ENCODE measurements around the gene GATM. TPM values are rescaled to one million over a fixed set of nuclear protein-coding genes. Genes with fewer than 3 reads are reported as not detected.

The GATM gene
- total and polyA plus RNA-seq, 9 donors, result 153 to 331 (median 259) TPM

GRCh38 chr15:45340429-45340828, 37.9 kb downstream of the GATM start:
- Histone ChIP-seq H3K4me1 (ENCODE audit: control insufficient read depth, insufficient read depth, low read length) (no peaks in the 10 kb centered on the region), H3K9me3 (replicated peaks; ENCODE audit: control insufficient read depth, low read depth, low read length) (no peaks in the 10 kb centered on the region), H3K36me3 (ENCODE audit: control insufficient read depth, insufficient read depth, low read length) (no peaks in the 10 kb centered on the region), H3K27me3 (ENCODE audit: control insufficient read depth, insufficient read depth, low read length) (no peaks in the 10 kb centered on the region), H3K27ac (ENCODE audit: low read length) (no peak overlapping the region), H3K4me3 (ENCODE audit: low read length) (no peak overlapping the region)
- no peak for DNase-seq
- no CpG with 5 or more reads among the region's 3 CpGs for WGBS (ENCODE audit: insufficient coverage)

- Histone ChIP-seq H3K9me3 (replicated peaks; ENCODE audit: control insufficient read depth, low read depth, low read length) (no peaks in the 10 kb centered on the region), H3K27ac (ENCODE audit: low read length) (no peak overlapping the region), H3K4me1 (ENCODE audit: control insufficient read depth, insufficient read depth, low read length) (peaks cover 4% of the 10 kb centered on the region), H3K4me3 (ENCODE audit: low read length) (no peak overlapping the region), H3K36me3 (ENCODE audit: control insufficient read depth, insufficient read depth, low read length) (no peaks in the 10 kb centered on the region), H3K27me3 (ENCODE audit: control insufficient read depth, insufficient read depth, low read length) (no peaks in the 10 kb centered on the region)
- 89% methylated on average over 1 of the region's 3 CpGs for WGBS (ENCODE audit: insufficient coverage)
- DNase-seq, result no peak
Measured at GRCh38 chr15:45338417-45338816, 39.9 kb downstream of the GATM start.

GRCh38 chr15:45337224-45337623, 41.1 kb downstream of the GATM start:
- no peaks in the 10 kb centered on the region for H3K9me3 ChIP-seq (replicated peaks; ENCODE audit: control insufficient read depth, low read depth, low read length)
- peaks cover 9% of the 10 kb centered on the region for H3K4me1 ChIP-seq (ENCODE audit: control insufficient read depth, insufficient read depth, low read length)
- H3K27me3 ChIP-seq (ENCODE audit: control insufficient read depth, insufficient read depth, low read length), result no peaks in the 10 kb centered on the region
- DNase-seq, result no peak
- no CpG with 5 or more reads among the region's 1 CpG for WGBS (ENCODE audit: insufficient coverage)
- no peak overlapping the region for H3K4me3 ChIP-seq (ENCODE audit: low read length)
- no peaks in the 10 kb centered on the region for H3K36me3 ChIP-seq (ENCODE audit: control insufficient read depth, insufficient read depth, low read length)
- no peak overlapping the region for H3K27ac ChIP-seq (ENCODE audit: low read length)

GRCh38 chr15:45333550-45333949, 44.8 kb downstream of the GATM start:
- no peak overlapping the region for H3K4me3 ChIP-seq (ENCODE audit: low read length)
- H3K36me3 ChIP-seq (ENCODE audit: control insufficient read depth, insufficient read depth, low read length), result no peaks in the 10 kb centered on the region
- H3K9me3 ChIP-seq (replicated peaks; ENCODE audit: control insufficient read depth, low read depth, low read length), result no peaks in the 10 kb centered on the region
- 25% methylated on average over 1 of the region's 3 CpGs for WGBS (ENCODE audit: insufficient coverage)
- H3K27me3 ChIP-seq (ENCODE audit: control insufficient read depth, insufficient read depth, low read length), result no peaks in the 10 kb centered on the region
- H3K4me1 ChIP-seq (ENCODE audit: control insufficient read depth, insufficient read depth, low read length), result peaks cover 17% of the 10 kb centered on the region
- peak overlapping the region; percentile 59 for H3K27ac ChIP-seq (ENCODE audit: low read length)
- DNase-seq, result peak; percentile 87

- no peak for DNase-seq
- no peak overlapping the region for H3K4me3 ChIP-seq (ENCODE audit: low read length)
- 65% methylated on average over 5 of the region's 12 CpGs for WGBS (ENCODE audit: insufficient coverage)
- peak overlapping the region; percentile 87 for H3K27ac ChIP-seq (ENCODE audit: low read length)
- H3K9me3 ChIP-seq (replicated peaks; ENCODE audit: control insufficient read depth, low read depth, low read length), result no peaks in the 10 kb centered on the region
- no peaks in the 10 kb centered on the region for H3K27me3 ChIP-seq (ENCODE audit: control insufficient read depth, insufficient read depth, low read length)
- H3K4me1 ChIP-seq (ENCODE audit: control insufficient read depth, insufficient read depth, low read length), result peaks cover 17% of the 10 kb centered on the region
- H3K36me3 ChIP-seq (ENCODE audit: control insufficient read depth, insufficient read depth, low read length), result no peaks in the 10 kb centered on the region
Measured at GRCh38 chr15:45332694-45333093, 45.6 kb downstream of the GATM start.

- peak overlapping the region; percentile 87 for H3K27ac ChIP-seq (ENCODE audit: low read length)
- DNase-seq, result peak; percentile 83
- no peaks in the 10 kb centered on the region for H3K27me3 ChIP-seq (ENCODE audit: control insufficient read depth, insufficient read depth, low read length)
- H3K36me3 ChIP-seq (ENCODE audit: control insufficient read depth, insufficient read depth, low read length), result no peaks in the 10 kb centered on the region
- no peaks in the 10 kb centered on the region for H3K9me3 ChIP-seq (replicated peaks; ENCODE audit: control insufficient read depth, low read depth, low read length)
- H3K4me3 ChIP-seq (ENCODE audit: low read length), result no peak overlapping the region
- 33% methylated on average over 2 of the region's 4 CpGs for WGBS (ENCODE audit: insufficient coverage)
- H3K4me1 ChIP-seq (ENCODE audit: control insufficient read depth, insufficient read depth, low read length), result peaks cover 17% of the 10 kb centered on the region
Measured at GRCh38 chr15:45331972-45332371, 46.4 kb downstream of the GATM start.

- no peaks in the 10 kb centered on the region for H3K9me3 ChIP-seq (replicated peaks; ENCODE audit: control insufficient read depth, low read depth, low read length)
- DNase-seq, result no peak
- no peaks in the 10 kb centered on the region for H3K27me3 ChIP-seq (ENCODE audit: control insufficient read depth, insufficient read depth, low read length)
- no CpG with 5 or more reads among the region's 2 CpGs for WGBS (ENCODE audit: insufficient coverage)
- H3K4me1 ChIP-seq (ENCODE audit: control insufficient read depth, insufficient read depth, low read length), result peaks cover 15% of the 10 kb centered on the region
- H3K27ac ChIP-seq (ENCODE audit: low read length), result no peak overlapping the region
- H3K4me3 ChIP-seq (ENCODE audit: low read length), result no peak overlapping the region
- H3K36me3 ChIP-seq (ENCODE audit: control insufficient read depth, insufficient read depth, low read length), result no peaks in the 10 kb centered on the region
Measured at GRCh38 chr15:45328663-45329062, 49.7 kb downstream of the GATM start.

GRCh38 chr15:45326741-45327140, 51.6 kb downstream of the GATM start:
- H3K4me1 ChIP-seq (ENCODE audit: control insufficient read depth, insufficient read depth, low read length), result peaks cover 4% of the 10 kb centered on the region
- DNase-seq, result no peak
- no peaks in the 10 kb centered on the region for H3K27me3 ChIP-seq (ENCODE audit: control insufficient read depth, insufficient read depth, low read length)
- no peaks in the 10 kb centered on the region for H3K36me3 ChIP-seq (ENCODE audit: control insufficient read depth, insufficient read depth, low read length)
- 72% methylated on average over 3 of the region's 7 CpGs for WGBS (ENCODE audit: insufficient coverage)
- H3K9me3 ChIP-seq (replicated peaks; ENCODE audit: control insufficient read depth, low read depth, low read length), result no peaks in the 10 kb centered on the region
- H3K27ac ChIP-seq (ENCODE audit: low read length), result no peak overlapping the region
- H3K4me3 ChIP-seq (ENCODE audit: low read length), result no peak overlapping the region

GRCh38 chr15:45326280-45326679, 52.1 kb downstream of the GATM start:
- Histone ChIP-seq H3K4me3 (ENCODE audit: low read length) (no peak overlapping the region), H3K36me3 (ENCODE audit: control insufficient read depth, insufficient read depth, low read length) (no peaks in the 10 kb centered on the region), H3K27ac (ENCODE audit: low read length) (no peak overlapping the region), H3K27me3 (ENCODE audit: control insufficient read depth, insufficient read depth, low read length) (no peaks in the 10 kb centered on the region), H3K4me1 (ENCODE audit: control insufficient read depth, insufficient read depth, low read length) (no peaks in the 10 kb centered on the region), H3K9me3 (replicated peaks; ENCODE audit: control insufficient read depth, low read depth, low read length) (no peaks in the 10 kb centered on the region)
- DNase-seq, result no peak
- WGBS (ENCODE audit: insufficient coverage), result 67% methylated on average over 1 of the region's 5 CpGs

GRCh38 chr15:45320581-45321205, 57.7 kb downstream of the GATM start:
- Histone ChIP-seq H3K4me1 (ENCODE audit: control insufficient read depth, insufficient read depth, low read length) (no peaks in the 10 kb centered on the region), H3K36me3 (ENCODE audit: control insufficient read depth, insufficient read depth, low read length) (no peaks in the 10 kb centered on the region), H3K4me3 (ENCODE audit: low read length) (no peak overlapping the region), H3K27ac (ENCODE audit: low read length) (no peak overlapping the region), H3K9me3 (replicated peaks; ENCODE audit: control insufficient read depth, low read depth, low read length) (no peaks in the 10 kb centered on the region), H3K27me3 (ENCODE audit: control insufficient read depth, insufficient read depth, low read length) (no peaks in the 10 kb centered on the region)
- 80% methylated on average over 1 of the region's 3 CpGs for WGBS (ENCODE audit: insufficient coverage)
- no peak for DNase-seq
